GM18951 (cell line): Measurements from ENCODE around the gene ZNF473.

Source experiments
- POLR2A ChIP-seq: IDR thresholded peaks from 4 replicates; pipeline ENCODE4 v1.6.1; 2011; ENCODE audit warnings: mild to moderate bottlenecking; ENCODE audit not compliant: insufficient read length, insufficient read depth; ENCODE audit errors: extremely low read depth
- in situ Hi-C: fragments of 300-500 bp; cut with MboI; formaldehyde crosslinking; loops from one replicate; pipeline ENCODE4 v1.12.0; 2022; ENCODE audit warnings: low sequenced_read_pairs, mixed read lengths, inconsistent platforms; ENCODE audit not compliant: unreplicated experiment

Gene ZNF473

GRCh38 chr19:50016225-50016807 is 9.5 kb upstream of the ZNF473 start:
- in situ Hi-C loops, result no loop called here
- no peak for TF ChIP-seq POLR2A

DNA sequence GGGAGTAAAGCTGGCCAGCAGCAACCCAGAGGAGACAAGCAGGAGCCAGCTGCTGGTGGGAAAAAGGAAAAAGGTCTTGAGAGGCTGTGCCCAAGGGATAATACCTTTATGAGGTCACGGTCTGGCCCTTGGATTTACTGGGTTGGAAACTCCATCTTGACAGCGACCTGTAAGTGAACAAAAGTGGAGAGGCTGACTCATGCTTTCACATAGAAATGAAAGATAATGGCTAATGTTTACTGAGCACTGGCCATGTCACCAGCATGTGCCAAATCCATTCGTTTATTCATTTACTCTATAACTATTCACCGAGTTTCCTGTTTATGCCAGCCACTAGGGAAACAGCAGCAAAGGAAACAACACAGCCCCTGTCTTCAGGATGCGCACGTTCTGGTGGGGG is 5.3 kb upstream of the ZNF473 start:
- in situ Hi-C loops, result no loop called here
- no peak for TF ChIP-seq POLR2A

DNA sequence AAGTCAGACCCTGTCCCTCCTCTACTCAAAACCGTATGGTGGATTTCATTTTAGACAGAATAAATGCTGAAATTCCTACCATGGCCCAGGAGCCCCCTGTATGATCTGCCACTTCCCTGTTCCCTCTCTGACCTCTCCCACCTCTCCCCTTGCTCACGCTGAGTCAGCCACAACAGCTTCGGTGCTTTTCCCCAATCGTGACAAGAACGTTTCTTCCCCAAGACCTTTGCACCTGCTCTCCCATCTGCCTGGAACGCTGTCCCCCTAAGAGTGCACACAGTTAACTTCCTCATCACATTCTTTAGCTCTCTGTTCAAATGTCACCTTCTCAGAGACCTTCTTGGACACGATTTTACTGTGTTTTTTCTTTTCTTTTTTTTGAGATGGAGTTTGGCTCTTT is 3.0 kb upstream of the ZNF473 start:
- TF ChIP-seq POLR2A, result no peak
- in situ Hi-C loops, result no loop called here

DNA sequence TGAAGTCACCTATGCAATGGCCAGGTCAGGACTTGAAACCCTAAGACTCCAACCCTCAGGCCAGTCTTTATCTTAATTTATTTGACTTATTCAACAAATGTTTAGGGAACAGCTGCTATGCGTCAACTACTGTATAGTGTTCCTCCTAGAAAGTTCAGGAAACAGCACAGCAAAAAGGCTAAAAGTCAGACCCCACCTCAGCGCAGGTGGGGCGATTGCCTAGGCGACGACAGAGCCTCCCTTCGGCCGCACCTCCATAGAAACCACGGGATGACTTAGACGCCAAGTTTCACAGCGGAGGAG is 1.1 kb upstream of the ZNF473 start:
- in situ Hi-C loops, result no loop called here
- no peak for TF ChIP-seq POLR2A

DNA sequence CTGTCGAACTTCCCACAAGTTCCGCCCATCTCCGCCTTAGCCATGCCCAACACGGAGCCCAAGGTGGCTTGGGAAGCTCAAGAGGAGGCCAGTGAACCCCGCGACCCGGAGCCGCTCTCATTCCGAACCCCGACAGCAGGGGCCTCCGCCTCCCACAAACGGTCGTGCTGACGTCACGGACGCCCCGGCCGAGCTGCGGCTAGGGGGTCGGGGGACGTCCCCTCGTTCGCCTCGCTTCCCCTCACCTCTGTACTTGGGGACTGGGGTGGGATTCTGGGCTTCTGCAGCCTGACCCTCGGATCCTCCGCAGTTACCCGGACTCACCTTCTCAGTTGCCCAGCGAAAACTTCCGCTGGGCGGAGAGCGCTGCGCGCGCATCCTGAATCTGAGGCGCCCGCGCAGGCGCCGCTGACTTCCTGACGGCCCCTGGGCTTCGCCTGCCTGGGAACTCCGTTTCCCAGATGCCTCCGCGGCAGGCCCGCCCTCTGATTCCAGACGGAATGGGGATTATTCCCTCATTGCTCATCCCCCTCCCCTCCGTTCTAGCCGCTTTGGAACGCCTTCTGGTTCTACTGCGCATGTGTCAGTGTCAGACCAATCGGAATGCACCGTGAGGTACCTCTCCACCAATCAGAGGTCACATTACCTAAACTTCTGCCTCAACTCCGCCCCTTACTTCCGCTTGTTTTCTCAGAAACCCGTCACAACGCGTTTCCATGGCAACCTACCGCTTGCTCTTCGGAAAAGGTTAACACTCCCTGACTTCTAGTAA is 597 bp upstream of the ZNF473 start, which contains the start of gene VRK3:
TSS of gene VRK3 (minus strand) at position 351 of the 772 bp plus-strand sequence. CDS start 9,210 bp downstream, outside the sequence.
- peak; percentile 87 for TF ChIP-seq POLR2A
- in situ Hi-C loops, result no loop called here

- in situ Hi-C loops, result no loop called here
- no peak for TF ChIP-seq POLR2A
These were observed 723 bp downstream of the ZNF473 start for GRCh38 chr19:50026550-50026906.

GRCh38 chr19:50030225-50030624 is 4.4 kb downstream of the ZNF473 start:
- TF ChIP-seq POLR2A, result no peak
- in situ Hi-C loops, result no loop called here

DNA sequence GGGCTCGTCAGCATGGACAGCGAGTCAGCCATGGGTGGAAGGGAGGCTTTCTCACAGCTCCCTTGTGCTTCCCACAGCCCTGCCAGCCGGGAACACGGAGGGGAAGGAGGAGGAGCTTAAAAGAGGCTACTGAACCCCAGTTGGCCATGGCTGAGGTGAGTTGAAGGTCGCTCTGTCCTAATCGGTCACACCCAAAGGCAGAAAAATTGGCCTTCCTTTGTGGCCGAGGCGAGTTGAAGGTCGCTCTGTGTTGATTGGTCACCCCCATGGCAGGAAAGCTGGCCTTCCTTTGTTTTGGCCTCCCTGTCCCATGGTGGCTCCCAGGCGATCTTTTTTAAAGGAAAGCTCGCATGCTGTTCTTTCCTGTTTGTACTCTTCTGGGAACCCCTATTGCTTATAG is 5.1 kb downstream of the ZNF473 start:
- TF ChIP-seq POLR2A, result no peak
- in situ Hi-C loops, result no loop called here

DNA sequence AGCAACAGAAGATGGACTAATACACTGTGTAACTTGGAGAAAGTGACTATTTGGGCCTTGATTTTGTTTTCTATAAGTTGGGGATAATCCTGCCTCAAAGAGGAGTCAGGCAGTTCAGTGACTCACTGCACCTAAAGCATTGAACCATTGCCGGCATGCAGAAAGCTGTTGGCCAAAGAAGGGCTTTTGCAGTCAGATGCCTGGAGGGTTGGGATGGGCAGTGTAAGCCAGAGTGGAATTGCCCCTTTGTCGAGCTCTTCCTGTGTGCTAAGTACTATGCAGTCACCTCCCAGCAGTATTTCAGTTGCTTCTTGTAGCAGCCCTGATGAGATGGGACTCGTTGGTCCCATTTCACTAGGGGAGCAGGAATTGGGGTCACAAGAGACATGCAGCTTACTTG is 11.1 kb downstream of the ZNF473 start:
- no peak for TF ChIP-seq POLR2A
- in situ Hi-C loops, result no loop called here

DNA sequence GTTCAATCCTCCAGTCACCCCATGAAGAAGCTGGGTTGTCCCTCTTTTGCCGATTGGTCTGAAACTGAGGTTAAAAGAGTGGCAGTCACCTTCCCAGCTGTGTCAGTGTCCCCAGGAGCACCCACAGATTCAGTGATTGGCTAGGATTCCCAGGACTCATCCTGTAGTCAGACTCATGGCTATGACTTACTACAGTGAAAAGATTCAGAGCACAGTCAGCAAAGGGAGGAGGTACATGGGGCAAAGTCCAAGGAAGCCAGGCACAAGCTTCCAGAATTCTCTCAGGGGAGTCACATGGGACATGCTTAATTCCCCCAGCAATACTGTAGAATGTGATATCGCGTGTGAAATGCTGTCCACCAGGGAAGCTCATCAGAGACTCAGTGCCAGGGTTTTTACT is 14.2 kb downstream of the ZNF473 start:
- in situ Hi-C loops, result no loop called here
- no peak for TF ChIP-seq POLR2A

DNA sequence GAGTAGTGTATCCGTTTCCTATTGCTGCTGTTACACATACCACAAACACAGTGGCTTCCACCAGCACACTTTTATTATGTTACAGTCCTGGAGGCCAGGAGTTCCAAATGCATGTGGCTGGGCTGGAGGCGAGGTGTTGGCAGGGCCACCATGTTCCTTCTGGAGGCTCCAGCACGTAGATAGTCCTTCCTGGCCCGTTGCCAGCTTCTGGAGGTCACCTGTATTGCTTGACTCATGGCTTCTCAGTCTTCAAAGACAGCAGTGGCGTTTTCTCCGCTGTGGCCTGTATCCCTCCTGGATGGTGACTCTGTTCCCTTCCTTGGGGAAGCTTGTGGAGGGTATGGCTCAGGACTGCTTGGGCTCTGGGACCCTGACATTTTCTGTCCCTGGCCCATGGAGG is 15.2 kb downstream of the ZNF473 start:
- in situ Hi-C loops, result no loop called here
- no peak for TF ChIP-seq POLR2A

DNA sequence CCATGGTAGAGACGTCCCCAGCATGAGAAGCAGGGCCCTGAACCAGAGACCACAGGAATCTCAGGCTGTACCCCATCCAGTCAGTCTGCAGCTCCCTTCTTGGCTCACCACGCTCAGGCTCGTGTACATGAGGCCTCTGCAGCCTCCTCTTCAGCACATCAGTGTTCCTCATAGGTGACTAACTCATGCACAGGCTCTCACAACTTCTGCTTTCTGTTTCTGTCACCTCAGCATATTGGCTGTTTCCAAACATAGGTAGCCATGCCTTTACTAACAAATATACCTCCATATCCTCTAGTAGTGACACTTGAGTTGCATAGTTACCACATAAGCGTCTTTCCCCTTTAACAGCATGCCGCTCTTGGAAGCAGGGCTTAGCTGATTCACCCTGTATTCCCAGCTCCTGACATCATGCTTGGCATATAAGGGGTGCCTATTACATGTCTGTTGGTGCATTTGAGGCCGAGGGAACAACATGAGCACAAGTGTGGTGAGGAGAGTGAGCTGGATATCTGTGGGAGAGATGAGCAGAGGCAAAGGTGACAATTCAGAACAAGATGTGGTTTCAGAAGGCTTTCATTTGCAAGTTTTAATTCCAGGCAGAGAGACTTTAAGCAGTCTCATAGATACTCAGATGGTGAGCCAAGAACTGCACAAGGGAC is 16.7 kb downstream of the ZNF473 start:
- in situ Hi-C loops, result no loop called here
- no peak for TF ChIP-seq POLR2A

- TF ChIP-seq POLR2A, result no peak
- in situ Hi-C loops, result no loop called here
These were observed 18.2 kb downstream of the ZNF473 start for GRCh38 chr19:50043967-50044366.

DNA sequence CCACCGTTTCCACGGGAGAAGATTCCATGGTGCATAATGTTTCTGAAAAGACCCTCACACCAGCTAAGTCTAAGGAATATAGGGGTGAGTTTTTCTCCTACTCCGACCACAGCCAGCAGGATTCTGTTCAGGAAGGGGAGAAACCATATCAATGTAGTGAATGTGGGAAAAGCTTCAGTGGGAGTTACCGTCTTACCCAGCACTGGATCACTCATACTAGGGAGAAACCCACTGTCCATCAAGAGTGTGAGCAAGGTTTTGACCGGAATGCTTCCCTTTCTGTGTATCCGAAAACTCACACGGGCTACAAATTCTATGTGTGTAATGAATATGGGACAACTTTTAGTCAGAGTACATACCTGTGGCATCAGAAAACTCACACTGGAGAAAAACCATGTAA is 19.1 kb downstream of the ZNF473 start:
- in situ Hi-C loops, result no loop called here
- no peak for TF ChIP-seq POLR2A
